Suppressor macrophage treated with lipopolysaccharide for 4 hours (primary cell): ENCODE data around the gene C1D.
A peak's percentile ranks its signal among the peaks of the same experiment; 100 is the strongest.

Experiments used
- DNase-seq: peaks from one replicate; pipeline ENCODE4 v3.0.0-alpha.2; 2020

C1D gene

DNA sequence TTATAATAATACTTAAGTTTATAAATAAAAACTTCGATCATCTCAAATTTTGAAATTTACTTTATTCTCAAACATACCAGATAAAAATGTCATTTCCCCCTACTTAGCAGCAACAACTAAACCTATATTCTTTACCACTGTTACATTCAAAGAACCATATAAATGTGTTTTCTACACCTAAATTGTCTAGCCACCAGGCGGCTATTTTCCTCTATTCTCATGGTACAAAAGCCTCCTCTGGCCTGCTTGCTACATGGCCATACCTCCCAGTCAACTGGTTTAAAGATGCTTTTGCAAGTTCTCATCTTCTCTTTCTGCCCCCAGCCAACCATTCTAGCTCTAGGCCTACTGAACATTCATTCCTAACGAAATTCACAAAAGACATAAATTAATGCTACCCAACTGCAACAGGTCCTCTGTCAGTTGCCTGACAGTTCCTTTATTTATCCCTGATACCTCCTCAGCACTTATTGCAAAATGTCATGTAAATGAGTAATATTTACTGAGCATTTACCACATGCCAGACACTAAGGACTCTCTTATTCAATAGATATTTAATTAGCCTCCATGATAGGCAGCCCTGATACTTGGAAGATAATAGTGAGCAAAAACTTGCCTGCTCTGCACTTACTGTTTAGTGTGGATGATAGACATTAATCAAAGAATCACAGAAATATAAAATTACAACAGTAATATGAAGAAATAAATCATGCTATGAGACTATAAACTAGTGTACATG, 5.0 kb downstream of the C1D start:
- DNase-seq, result no peak

GRCh38 chr2:68052717-68053422, 9.9 kb downstream of the C1D start:
- no peak for DNase-seq

GRCh38 chr2:68050353-68050752, 12.5 kb downstream of the C1D start:
- no peak for DNase-seq

DNA sequence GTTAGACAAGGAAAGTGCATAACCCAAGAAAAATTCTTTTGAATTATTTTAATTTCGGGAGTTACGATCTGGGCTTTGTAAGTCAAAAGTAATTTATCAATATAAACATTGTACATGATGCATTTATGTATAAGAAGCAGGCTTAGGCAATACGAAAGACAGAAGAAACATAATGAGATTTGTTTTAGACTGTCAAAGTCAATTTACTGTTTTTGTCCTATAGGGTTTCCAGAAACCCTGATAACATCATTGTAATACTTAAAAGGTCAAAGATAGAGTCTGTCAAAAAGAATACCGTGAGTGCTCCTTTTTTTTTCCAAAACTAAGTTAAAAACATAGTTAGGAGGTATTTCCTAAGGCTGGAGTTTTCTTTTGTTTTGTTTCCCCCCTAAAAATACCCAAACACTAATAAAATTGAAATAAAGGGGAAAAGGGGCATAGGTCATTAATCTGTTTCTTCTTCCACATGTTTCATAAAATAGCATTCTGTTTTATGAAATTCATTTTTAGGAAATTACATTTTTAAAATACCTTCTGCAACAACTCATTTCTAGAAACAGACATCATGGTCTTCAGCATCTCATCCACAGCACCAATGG, 16.1 kb downstream of the C1D start:
- DNase-seq, result no peak

- no peak for DNase-seq
These were observed 16.6 kb downstream of the C1D start for GRCh38 chr2:68046224-68046623.

DNA sequence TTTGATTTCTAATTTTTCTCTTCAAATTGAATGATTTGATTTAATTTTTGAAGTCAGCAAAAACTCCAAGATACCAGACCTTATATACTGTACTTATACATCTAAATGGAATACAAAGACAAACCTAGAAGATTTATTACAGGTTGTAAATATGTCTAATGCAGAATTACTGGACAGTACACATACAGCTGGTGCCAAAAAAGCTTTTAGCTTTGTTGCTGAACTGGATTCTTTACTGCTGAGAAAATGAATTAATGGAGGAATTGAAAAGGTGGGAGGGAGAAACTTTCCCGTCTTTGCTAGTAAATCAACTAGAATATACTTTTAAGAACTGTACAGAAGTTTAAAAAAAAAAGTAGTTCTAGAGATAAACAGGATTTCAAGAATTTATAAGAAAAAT, 17.5 kb downstream of the C1D start:
- no peak for DNase-seq

GRCh38 chr2:68044099-68044498, 18.7 kb downstream of the C1D start:
- no peak for DNase-seq

DNA sequence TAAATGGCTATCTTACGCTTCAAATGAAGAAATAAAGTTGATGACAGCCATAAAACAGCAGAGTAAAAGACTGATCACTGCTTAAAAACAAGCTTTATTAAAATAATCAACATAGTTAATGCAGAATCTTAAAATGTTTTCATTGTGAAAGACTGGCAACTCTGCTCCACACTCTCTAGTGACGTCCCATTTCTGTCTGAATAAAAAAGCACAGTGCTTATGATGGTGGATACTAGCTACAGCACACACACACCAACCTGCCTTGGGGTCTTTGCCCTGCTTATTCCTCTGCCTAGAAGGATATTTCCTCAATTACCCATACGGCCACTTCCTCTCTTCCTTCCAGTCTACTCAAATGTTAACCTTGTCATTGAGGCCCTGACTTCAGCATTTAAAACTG, 19.1 kb downstream of the C1D start:
- DNase-seq, result no peak

DNA sequence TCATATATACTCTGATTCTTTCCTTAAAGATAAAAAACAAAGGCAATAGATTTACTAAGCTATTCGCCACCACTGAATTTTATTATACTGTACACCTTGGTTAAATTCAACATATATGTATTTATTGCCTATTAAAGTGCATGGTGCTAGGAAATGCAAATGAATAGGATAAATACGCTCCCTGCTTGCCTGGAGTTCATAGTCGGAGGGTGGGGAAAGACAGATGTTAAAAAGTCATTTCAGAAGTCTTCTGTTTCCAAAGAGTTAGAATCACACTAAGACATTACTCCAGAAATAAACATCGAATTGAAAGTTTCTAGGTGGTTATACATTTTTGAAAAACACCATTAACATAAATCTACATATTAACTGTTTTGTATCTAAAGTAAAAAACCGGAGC, 19.8 kb downstream of the C1D start:
- no peak for DNase-seq

DNA sequence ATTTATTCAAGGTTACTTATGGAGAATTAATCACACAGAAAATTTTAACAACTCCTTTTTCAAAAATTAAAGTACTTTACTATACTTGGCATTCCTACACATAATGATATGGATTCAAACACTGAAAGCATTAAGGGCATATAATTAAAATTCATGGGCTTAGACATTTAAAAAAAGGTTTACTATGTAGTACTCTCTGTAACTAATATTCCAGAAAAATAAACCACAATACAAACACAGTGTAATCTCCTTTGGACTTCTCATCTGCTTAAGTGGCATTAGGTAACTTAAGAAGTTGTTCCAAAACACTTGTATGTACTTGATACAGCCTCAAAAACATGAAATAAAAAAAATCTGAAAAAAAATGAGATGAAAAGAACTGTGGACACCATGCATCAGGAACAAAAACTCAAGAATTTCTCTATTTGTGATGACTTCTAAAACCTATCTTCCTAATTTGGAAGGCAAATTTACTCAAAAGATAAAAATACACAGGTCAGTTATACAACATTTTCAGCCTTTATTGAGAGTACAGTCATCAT, 21.0 kb downstream of the C1D start:
- no peak for DNase-seq

DNA sequence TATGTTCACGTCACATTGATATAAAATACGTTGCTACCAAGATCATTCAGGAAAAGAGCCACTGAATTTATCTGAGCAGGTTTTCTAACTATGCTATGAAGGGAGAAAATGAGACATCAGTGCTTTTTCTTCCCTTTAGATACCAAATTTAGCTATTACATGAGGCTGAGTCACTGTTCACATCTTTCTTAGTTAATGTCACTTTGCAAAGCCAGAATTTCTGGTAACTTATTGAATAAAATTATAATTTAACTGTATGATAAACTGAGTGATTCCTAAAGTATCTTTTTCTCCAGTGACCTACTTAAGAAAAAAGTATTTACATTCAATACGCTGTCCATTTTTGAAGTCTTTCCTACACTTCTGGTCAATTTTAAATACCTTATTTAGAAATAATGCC, 22.7 kb downstream of the C1D start:
- no peak for DNase-seq

DNA sequence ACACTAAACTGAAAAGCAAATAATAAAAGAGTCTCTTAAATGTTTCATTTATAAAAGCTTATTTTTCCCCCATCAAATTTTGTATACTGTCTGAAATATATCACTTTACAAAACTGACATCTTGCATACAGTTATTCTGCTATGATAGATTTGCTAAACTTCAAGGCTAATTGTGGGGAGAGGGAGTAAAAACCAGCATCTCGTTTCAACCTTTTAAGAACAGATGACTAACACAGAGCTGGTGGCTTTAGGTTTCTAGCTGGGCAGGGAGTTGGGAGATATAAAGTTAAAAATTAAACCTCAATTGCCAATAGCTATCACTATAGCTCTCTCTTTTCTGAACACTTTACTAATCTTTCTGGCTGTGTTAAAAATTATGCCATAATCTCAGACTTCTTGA, 23.5 kb downstream of the C1D start:
- DNase-seq, result no peak

GRCh38 chr2:68032702-68033101, 30.1 kb downstream of the C1D start:
- DNase-seq, result no peak

DNA sequence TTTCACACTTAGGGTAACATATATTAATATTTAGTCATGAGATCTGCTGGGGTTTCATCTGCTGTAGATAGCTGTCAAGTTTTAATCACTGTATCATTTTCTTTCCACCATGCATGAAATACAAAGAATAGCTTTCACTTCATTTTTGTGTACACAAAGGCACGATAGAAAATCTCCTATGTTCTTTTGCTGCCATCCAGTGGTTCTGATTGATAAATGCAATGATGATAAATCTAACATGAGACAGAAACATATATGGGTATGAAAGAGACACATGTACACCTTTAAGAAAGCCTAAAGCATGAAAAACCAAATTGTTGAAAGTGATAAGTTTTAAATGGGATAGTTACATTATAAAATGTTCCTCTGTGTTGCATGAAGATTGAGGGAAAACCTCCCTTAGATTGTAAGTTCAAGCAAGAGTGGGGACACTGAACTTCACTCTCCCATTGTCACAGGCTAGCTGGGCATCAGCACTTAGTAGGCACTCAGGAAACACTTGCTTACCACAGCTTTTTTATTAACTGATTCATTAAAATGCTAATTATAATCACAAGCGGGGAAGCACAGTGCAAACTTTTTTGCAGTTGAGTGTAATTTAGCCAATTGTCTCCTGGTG, 31.2 kb downstream of the C1D start:
- DNase-seq, result peak; percentile 64

GRCh38 chr2:68031043-68031442, 31.8 kb downstream of the C1D start:
- no peak for DNase-seq

- DNase-seq, result no peak
These were observed 32.3 kb downstream of the C1D start for GRCh38 chr2:68030529-68030928.

GRCh38 chr2:68027959-68028358, 34.8 kb downstream of the C1D start:
- no peak for DNase-seq

- no peak for DNase-seq
These were observed 38.4 kb downstream of the C1D start for GRCh38 chr2:68024450-68024849.

DNA sequence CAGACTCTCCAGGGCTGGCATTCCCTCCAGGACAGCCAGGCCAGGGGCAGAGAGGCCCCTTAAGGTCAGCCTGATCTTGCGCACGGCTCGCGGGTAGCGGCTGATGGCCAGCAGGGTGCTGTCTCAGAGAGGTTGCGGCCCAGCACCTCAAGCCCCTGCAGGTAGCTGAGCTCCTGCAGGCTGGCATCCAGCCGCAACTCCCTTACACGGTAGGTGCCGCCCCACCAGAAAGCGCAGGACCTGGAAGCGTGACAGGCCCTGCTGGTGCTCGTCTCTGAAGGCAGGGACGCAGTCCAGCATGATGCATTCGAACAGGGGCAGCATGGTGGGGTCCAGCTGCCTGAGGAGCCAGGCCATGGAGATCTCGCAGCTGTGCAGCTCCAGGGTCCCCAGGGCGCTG, 38.9 kb downstream of the C1D start:
- no peak for DNase-seq

DNA sequence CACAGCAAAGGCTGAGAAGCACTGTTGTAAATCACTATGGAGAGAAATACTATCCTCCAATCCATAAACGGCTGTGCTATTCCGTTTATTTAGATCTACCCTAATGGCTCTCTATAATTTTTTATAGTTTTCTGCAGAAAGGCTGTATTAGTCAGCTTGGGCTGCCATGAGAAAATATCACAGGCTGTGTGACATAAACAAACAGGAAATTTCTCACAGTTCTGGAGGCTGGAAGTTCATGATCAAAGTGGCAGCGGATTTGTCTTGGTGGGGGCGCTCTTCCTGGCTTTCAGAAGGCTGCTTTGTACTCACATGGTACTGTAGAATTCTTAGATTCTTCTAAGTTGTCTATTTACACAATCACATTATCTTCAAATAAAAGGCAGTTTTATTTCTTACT, 44.1 kb downstream of the C1D start:
- DNase-seq, result no peak

- DNase-seq, result no peak
These were observed 53.3 kb downstream of the C1D start for GRCh38 chr2:68009526-68009925.

GRCh38 chr2:68000170-68000825, 62.5 kb downstream of the C1D start:
- DNase-seq, result no peak

DNA sequence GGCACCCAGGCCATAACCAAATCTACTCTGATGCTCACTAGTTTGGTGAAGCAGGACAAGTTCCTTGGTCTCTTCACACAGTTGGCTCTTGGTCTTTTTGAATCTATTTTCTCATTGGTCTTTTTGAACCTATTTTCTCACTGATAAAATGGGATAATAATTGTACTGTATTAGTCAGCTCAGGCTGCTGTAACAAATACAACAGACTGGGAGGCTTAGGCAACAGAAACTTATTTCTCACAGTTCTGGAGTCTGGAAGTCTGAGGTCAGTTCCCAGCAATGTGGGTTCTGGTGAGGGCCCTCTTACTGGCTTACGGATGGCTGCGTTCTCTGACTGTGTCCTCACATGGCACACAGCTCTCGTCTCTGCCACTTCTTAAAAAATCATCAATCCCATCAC, 63.5 kb downstream of the C1D start:
- DNase-seq, result no peak
